Measurements from ENCODE around the gene RFPL2. TPM values are rescaled to one million over a fixed set of nuclear protein-coding genes. Genes with fewer than 3 reads are reported as not detected.
"Not testable (repeated sequence)": the region's sequence is repeated elsewhere in the genome, so short reads cannot be mapped to it uniquely, and the experiment has no call there.

The RFPL2 gene
- total RNA-seq, 1 donor from 2014 or later = not detected

DNA sequence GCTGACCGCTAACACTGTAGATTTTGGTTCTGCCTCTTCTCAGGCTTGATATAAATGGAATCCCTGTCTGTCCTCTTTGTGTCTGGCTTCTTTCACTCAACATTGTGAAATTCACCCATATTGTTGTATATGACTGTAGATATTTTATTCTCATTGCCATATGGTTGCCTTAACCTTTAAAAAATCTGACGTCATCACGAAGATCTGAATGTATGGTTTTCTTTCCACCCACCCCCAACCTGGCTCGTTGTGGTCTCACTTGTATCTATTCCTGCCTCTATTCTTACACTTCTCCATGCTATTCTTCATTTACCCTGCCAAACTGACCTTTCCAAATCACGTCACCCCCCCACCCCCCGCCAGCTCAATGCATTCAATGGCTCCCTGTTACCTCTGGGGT is 23.8 kb downstream of the RFPL2 start:
- intact Hi-C loops (cut with DNase I) = no loop called here
- ATAC-seq (ENCODE audit: poor library complexity) (no peak), DNase-seq (no peak)

DNA sequence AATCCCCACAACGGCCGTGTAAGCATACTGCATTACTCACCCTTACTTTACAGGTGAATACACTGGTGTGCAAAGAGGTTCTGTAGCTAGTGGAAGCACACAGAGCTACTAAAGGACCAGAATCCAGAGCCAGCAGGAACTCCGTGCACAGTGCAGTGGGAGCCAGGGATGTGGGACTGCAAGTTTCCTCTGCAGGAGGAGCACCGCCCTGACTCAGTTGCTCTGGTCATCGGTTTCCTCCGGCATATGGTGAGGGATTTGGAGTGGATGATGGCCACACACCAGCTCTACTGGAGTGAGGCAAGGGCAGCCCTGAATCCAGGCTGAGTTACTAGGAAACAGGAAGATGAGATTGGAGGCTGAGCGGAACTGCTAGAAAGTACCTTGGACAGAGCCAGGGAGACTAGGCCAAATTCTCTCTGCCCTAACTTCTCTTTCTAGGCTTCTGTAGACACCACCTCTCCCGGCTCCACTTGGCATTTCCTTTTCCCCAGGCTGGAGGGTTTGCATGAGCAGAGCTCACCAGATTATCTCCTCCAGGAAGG is 27.6 kb downstream of the RFPL2 start:
- DNase-seq = no peak
- intact Hi-C loops (cut with DNase I) = no loop called here
- no peak for ATAC-seq (ENCODE audit: poor library complexity)

DNA sequence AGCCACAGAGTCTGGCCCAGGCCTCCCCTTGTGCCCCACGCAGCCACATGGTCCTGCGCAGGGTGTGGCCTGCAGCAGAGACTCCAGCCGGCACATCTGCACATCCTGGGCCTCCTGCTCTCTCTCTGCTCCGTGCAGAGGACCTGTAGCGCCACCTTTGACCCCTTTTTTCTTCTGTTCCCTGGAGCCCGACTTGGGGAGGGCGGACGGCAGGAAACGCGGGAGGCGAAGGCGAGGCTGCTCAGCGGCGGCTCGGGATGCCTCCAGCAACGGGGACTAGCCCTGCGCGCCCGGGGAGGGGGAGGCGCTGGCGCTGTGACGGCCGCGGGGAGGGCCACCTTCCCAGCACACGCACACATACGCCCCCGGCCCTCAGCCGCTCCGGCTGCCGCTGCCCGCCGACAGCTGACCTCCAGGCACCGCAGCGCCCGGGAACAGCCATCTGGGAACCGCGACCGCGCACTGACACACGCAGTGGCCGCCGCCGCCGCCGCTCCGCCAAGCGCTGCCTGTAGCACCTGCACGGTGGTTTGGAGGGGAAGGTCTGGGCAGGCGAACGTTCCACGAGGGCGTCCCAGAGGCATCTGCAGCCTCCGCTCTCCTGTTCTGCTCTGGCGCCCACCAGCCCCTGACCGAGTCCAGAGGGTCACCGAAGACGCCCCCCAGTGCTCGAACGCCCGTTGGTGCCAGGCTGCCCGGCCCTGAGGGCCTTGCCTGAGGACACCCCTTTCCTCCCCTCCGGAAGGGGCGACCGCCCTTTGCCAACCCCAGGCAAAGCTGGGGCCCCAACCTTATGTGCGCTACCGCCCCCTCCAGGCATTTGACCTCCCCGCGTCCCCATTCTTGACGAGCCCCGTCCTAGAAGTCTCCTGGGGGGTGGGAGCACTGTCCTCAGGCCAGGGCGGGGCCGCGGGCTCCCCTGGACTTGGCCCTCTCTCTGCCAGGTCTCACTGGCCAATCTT is 28.9 kb downstream of the RFPL2 start:
- no peak for ATAC-seq (ENCODE audit: poor library complexity)
- no peak for DNase-seq
- intact Hi-C loops (cut with DNase I) = no loop called here

DNA sequence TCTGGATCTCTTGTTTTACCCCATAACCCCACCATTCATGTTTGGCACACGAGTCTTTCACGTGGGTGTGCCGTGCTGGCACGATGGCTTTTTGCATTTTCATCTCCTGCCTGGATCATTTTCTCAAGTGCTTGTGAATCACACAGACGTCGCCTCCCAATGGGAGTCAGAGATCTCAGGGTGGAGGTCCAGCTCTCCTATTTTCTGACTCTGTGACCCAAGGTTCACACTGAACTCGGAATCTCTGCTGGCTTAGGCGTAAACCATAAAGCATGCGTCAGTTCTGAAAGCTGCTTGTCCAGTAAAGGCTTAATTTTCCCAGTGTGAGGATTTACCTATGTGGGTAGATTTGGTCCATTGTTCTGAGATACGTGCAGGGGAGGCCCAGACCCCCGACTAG is 29.8 kb downstream of the RFPL2 start:
- no peak for DNase-seq
- intact Hi-C loops (cut with DNase I) = no loop called here
- ATAC-seq (ENCODE audit: poor library complexity) = no peak

DNA sequence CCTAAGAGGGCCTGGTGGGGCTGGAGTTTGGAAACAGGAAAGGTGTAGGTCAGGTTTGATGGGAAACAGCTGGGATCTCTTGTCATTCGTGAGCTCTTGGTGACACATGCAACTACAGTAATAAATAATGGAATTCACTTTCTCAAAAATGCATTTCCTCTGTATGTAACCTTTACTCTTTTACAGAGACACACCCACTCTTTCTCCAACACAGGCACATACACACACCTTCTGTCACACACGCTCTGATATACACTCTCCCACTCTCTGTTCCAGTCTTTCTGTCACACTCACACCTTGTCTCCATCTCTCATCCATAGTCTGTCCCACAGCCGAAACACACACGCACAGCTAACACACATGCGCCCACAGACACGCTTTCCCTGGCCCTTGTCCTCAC is 39.2 kb downstream of the RFPL2 start:
- intact Hi-C loops (cut with DNase I) = no loop called here
- DNase-seq = no peak
- ATAC-seq (ENCODE audit: poor library complexity) = no peak

DNA sequence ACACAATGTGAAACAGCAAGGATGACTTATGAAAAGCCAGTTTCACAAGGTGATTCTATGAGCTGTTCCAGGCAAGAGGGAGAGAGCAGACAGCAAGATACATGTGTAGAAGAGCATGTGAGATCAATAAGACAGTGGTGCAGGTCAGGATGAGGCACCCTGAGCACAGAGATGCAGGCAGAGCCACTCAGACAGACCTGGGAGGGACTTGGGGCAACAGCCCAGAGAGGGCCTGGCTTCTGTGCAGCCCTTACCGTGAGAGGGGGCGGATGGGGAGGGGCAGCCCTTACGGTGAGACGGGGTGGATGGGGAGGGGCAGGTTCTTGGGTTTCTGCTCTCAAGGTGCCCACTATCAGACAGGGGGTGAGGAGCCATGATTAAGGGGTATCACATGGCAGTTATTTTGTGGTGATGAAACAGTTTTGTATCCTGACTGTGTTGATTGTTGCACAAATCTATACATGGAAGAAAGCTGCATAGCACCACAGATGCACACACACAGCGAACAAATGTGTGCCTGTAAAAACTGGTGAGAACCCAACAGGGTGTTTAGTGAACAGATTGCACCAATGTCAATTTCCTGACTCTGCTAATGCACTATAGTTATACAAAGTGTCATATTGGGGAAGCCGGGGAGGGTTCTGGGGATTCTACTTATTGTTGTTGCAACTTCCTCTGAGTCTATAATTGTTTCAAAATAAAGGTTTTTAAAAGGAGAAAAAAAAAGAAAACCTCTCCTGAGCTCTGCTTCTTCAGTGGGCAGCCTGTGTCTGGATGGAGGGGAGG is 40.6 kb downstream of the RFPL2 start:
- DNase-seq (no peak), ATAC-seq (ENCODE audit: poor library complexity) (no peak)
- intact Hi-C loops (cut with DNase I) = no loop called here

DNA sequence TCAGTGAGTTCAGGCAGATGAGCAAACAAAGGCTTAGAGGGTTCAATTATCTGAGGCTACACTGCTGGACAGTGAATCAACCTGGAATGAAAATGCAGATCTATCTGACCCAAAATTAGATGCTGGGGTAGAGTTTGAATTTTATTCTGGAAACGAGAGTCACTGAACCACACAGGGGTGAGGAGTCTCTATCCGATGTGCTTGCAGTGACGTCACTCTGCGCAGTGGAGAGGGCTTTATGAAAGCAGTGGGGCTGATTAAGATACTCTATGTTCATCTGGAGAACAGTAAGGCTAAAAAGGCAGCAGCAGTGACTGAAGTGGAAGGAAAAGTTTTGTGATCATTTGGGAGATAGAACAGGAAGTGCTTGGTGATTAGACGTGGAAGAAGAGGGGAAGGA is 44.5 kb downstream of the RFPL2 start:
- intact Hi-C loops (cut with DNase I); ATAC-seq (ENCODE audit: poor library complexity); DNase-seq: not testable (repeated sequence)

DNA sequence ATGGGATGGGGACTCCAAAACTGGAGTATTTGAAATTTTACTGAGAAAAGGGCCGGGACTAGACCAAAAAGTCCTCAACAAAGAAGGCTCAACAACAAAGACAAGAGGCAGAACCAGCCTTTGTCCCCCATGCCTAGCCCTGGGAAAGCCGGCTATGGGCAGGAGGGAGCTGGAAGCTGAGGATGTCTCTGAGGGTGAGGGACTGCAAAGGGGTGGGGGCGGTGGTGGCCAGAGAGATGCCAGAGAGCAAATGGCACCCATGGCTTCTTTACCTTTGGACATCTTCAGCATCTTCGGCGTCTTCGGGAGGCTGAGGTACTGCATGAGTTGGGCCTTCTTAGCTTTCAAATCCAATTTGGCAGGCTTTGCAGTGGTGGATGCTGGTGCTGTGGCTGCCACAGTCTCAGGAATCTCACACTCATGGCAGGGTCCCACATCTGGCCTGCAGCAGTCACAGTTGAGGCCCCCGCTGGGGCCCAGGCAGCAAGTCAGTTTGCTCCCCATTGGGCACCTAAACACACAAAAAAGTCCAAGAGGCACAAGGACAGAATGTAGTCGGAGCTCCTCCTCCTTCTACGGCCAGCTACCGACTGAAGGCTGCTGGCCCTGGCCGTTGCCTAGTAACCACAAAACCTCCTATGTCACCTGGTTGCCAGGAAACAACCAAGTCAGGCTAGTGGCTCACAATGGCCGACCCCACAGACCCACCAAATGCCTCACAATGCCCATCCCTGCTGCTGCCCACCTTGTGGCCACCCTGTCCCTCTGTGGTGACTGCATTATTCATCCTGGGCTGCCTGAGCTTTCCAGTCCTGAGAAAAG is 46.0 kb downstream of the RFPL2 start, which contains the start of gene C22orf42:
C22orf42 (minus strand) TSS at position 592 of the 822 bp plus-strand sequence; CDS start at position 504, 88 bp downstream.
- ATAC-seq (ENCODE audit: poor library complexity) (no peak), DNase-seq (no peak)
- intact Hi-C loops (cut with DNase I) = no loop called here

DNA sequence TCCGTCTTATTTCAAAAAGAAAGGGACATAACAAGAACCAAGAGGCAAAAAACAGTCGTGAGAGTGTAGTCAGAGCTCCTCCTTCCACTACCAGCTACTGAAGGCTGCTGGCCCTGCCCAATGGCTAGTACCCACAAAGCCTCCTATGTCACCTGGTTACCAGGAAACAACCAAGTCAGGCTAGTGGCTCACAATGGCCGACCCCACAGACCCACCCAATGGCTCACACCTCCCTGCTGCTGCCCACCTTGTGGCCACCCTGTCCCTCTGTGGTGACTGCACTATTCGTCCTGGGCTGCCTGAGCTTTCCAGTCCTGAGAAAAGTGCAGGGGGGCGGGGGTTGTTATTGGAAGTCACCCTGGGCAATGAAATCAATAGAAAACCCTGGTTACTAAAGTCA is 47.2 kb downstream of the RFPL2 start:
- intact Hi-C loops (cut with DNase I); ATAC-seq (ENCODE audit: poor library complexity); DNase-seq: not testable (repeated sequence)

DNA sequence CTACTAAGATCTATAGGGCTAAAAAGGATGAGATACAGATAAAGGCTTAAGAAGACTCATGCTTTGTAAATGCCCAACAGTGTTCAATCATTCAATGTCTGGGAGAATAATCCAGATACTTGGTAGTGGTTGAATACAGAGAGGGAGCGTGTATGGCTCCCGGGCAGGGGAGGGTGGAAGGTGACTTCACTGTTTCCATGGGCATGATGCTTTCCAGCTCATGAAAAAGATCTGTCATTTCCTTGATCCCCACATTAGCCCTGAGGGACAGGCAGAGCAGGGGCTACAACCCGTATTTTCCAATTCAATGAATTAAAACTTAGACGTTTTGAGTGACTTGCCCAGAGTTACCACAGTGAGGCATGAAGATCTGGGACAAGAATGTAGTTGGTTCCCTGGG is 50.1 kb downstream of the RFPL2 start:
- intact Hi-C loops (cut with DNase I); DNase-seq; ATAC-seq (ENCODE audit: poor library complexity): not testable (repeated sequence)

DNA sequence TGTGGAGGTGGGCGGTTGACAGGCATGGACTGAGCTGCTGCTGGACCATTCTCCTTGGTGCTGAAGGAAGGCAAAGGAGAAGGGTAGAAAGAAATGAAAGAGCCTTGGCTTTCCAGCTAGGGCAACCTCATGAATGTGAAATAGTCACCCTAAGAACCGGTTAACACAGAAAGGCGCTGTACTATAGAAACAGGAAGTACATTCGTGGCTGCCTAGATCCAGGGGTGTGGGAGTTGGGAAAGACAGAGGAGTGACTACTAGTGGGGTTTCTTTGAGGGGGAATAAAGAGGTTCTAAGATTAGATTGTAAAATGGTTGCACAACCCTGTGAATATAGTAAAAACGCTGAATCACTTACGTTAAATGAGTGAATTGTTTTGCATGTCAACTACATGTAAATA is 53.2 kb downstream of the RFPL2 start:
- intact Hi-C loops (cut with DNase I); ATAC-seq (ENCODE audit: poor library complexity); DNase-seq: not testable (repeated sequence)

DNA sequence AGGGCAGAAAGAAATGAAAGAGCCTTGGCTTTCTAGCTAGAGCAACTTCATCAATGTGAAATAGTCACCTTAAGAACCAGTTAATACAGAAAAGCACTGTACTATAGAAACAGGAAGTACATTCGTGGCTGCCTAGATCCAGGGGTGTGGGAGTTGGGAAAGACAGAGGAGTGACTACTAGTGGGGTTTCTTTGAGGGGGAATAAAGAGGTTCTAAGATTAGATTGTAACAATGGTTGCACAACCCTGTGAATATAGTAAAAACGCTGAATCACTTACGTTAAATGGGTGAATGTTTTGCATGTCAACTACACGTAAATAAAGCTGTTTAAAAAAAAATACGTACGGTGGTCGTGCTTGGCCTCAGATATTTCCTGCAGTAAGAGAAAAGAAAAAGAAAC is 54.2 kb downstream of the RFPL2 start:
- intact Hi-C loops (cut with DNase I); ATAC-seq (ENCODE audit: poor library complexity); DNase-seq: not testable (repeated sequence)

DNA sequence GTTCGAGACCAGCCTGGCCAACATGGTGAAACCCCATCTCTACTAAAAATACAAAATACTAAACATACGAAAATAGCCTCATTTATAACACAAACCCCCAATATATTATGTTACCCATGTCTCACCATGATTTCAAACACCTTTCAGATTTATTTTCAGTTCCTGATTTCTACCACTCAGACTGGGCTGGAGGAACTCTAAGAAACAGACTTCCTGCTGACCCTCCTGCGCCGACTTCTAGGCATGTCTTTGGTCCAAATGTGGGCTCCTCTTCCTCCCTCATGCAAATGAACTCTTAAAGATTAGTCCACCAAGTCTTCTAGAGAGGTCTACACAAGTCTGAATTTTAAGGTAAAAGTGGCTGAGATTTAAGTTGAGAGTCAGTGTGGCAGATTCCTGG is 56.5 kb downstream of the RFPL2 start:
- ATAC-seq (ENCODE audit: poor library complexity); intact Hi-C loops (cut with DNase I); DNase-seq: not testable (repeated sequence)

DNA sequence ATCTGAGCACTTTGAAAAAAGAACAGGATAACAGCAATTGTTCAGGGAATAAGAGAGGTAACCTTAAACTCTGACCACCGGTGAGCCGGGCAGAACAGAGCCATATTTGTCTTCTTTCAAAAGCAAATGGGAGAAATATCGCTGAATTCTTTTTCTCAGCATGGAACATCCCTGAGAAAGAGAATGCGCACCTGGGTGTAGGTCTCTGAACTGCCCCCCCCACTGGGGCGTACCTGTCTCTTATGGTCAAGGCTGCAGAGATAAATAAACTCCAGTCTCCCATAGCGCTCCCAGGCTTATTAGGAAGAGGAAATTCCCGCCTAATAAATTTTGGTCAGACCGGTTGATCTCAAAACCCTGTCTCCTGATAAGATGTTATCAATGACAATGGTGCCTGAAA is 57.7 kb downstream of the RFPL2 start:
- ATAC-seq (ENCODE audit: poor library complexity); DNase-seq; intact Hi-C loops (cut with DNase I): not testable (repeated sequence)

DNA sequence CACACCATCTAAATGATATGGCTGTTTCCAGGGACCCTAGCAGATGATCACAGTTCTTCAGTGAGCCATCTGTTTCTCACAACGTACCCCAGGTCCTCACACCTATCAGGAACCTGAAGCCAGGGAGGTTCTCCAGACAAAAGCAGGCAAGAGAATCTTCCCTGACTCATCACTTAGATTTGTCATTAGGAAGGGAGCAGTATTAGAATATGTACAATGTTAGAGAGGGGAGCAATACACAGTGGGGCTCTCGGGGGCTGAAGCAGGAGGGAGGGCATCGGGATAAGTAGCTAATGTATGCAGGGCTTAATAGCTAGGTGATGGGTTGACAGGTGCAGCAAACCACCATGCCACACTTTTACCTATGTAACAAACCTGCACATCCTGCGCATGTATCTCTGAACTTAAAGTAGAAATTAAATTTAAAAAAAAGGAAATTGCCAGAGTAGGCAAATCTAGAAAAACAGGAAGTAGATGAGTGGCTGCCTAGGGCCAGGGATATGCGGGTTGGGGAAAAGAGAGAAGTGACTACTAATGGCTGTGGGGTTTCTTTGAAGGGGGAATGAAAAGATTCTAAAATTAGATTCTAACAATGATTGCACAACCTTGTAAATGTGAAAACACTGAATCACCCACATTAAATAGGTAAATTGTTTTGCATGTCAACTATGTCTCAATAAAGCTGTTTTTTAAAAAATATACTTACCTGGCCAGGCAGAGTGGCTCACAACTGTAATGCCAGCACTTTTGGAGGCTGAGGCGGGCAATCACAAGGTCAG is 60.2 kb downstream of the RFPL2 start:
- no peak for DNase-seq
- peak; percentile 61 for ATAC-seq (ENCODE audit: poor library complexity)
- intact Hi-C loops (cut with DNase I) = no loop called here

DNA sequence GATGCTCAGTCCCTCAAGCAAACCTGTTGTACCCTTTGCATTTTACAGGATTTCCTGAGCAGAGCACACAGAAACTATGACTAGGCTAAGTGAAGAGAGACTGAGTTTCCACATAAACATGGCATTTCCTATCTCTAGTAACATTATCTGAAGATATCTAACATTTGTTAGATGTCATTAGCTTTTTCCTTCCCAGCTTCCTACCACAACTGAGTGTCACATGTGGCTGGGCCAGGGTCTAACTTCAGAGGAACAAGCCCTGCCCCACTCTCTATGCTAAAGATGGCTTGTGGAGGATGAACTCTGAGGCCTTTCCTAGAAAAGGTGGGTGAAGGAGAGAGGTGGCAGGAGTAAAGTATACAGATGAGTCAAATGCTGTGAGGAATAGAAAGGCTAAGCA is 62.3 kb downstream of the RFPL2 start:
- intact Hi-C loops (cut with DNase I) = no loop called here
- DNase-seq (no peak), ATAC-seq (ENCODE audit: poor library complexity) (no peak)

DNA sequence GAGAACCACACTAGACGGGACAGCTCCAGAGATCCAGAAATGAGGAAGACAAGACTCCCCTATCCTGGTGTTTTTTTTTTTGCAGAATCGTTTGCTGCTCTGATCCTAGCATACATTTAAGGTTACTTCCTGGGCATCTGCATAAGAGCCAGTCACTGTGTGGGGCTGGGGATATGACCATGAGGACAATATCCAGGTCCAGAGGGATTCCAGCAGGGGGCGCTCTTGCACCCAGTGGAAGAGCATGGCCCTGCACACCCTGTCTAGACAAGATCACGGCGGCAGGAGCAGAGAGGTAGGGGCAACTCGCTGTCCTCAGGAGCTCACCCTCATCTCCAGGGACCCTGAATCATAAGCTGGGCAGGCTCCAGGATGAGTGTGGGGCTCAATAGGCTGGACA is 64.2 kb downstream of the RFPL2 start:
- DNase-seq; intact Hi-C loops (cut with DNase I); ATAC-seq (ENCODE audit: poor library complexity): not testable (repeated sequence)

Measured in Right ventricle myocardium superior (tissue), 1 donor.